OCI-LY7 (cell line): ENCODE measurements around the gene SPG7. TPM values are rescaled to one million over a fixed set of nuclear protein-coding genes. Genes with fewer than 3 reads are reported as not detected.
A peak's percentile ranks its signal among the peaks of the same experiment; 100 is the strongest.

Experiments
- BruUV-seq: library from RNA; stranded (reverse); fragments of 400-500 nt; replicated peaks from 2 replicates; lab custom pipeline; 2021; lab: Mats Ljungman, UMichigan
- CTCF ChIA-PET: fragments of 300-600 bp; sonication (Branson Sonifier 250); formaldehyde crosslinking; loops from one replicate; lab custom pipeline; 2022; ENCODE audit warnings: antibody characterized with exemption; ENCODE audit not compliant: unreplicated experiment; lab: Charles Lee
- POLR2A ChIA-PET: fragments of 300-600 bp; sonication (Branson Sonifier 250); formaldehyde crosslinking; loops from one replicate; lab custom pipeline; 2022; ENCODE audit warnings: antibody characterized with exemption; lab: Charles Lee
- DNase-seq: peaks from one replicate; pipeline ENCODE4 v3.0.0-alpha.2; 2015; ENCODE audit warnings: low spot score
- H2AFZ ChIP-seq: fragments of 200-600 bp; sonication (generic), shearing (Covaris generic); 2 replicates; pipeline ENCODE4 v1.6.1; 2014; ENCODE audit warnings: mild to moderate bottlenecking, antibody characterized with exemption, low read length, moderate library complexity
- H3K27ac ChIP-seq: fragments of 200-600 bp; sonication (generic); 2 replicates; pipeline ENCODE4 v1.5.1; 2014; ENCODE audit warnings: mixed run types, low read depth, mild to moderate bottlenecking, moderate library complexity, low read length, inconsistent platforms; ENCODE audit not compliant: poor library complexity, severe bottlenecking
- H3K36me3 ChIP-seq: fragments of 200-600 bp; sonication (generic); 2 replicates; pipeline ENCODE4 v1.6.1; 2014; ENCODE audit warnings: mild to moderate bottlenecking, antibody characterized with exemption, low read length, moderate library complexity, mixed read lengths; ENCODE audit not compliant: insufficient read depth
- H3K4me1 ChIP-seq: fragments of 200-600 bp; sonication (generic); 2 replicates; pipeline ENCODE4 v1.5.1; 2014; ENCODE audit warnings: mild to moderate bottlenecking, low read length; ENCODE audit not compliant: insufficient read depth, poor library complexity, severe bottlenecking
- H3K4me2 ChIP-seq: fragments of 200-600 bp; sonication (generic); 2 replicates; pipeline ENCODE4 v1.6.1; 2014; ENCODE audit warnings: mild to moderate bottlenecking, low read length
- H3K4me3 ChIP-seq: fragments of 200-600 bp; sonication (generic); 2 replicates; pipeline ENCODE4 v1.5.1; 2014; ENCODE audit warnings: mild to moderate bottlenecking, low read depth, low read length; ENCODE audit not compliant: poor library complexity, severe bottlenecking
- H3K79me2 ChIP-seq: fragments of 200-600 bp; sonication (generic); 2 replicates; pipeline ENCODE4 v1.6.1; 2016; ENCODE audit warnings: low read depth, mild to moderate bottlenecking, low read length, moderate library complexity, mixed read lengths; ENCODE audit not compliant: insufficient read depth
- H3K9me2 ChIP-seq: fragments of 200-600 bp; sonication (generic); 2 replicates; pipeline ENCODE4 v1.6.1; 2016; ENCODE audit warnings: mild to moderate bottlenecking, low read length, mixed read lengths; ENCODE audit not compliant: insufficient read depth
- H3K9me3 ChIP-seq: fragments of 200-600 bp; sonication (generic); 2 replicates; pipeline ENCODE4 v1.6.1; 2014; ENCODE audit warnings: mild to moderate bottlenecking, mixed run types, low read length, mixed read lengths
- H4K20me1 ChIP-seq: fragments of 200-600 bp; sonication (generic); 2 replicates; pipeline ENCODE4 v1.6.1; 2014; ENCODE audit warnings: mild to moderate bottlenecking, antibody characterized with exemption, low read length, moderate library complexity, mixed read lengths; ENCODE audit not compliant: insufficient read depth
- CTCF ChIP-seq: fragments of 200-600 bp; sonication (generic); conservative IDR thresholded peaks from 2 replicates; pipeline ENCODE4 v1.5.1; 2014; ENCODE audit warnings: mild to moderate bottlenecking, antibody characterized with exemption, low read length, moderate library complexity, mixed read lengths
- EZH2phosphoT487 ChIP-seq: fragments of 200-600 bp; sonication (generic); IDR thresholded peaks from 2 replicates; pipeline ENCODE4 v1.6.1; 2018; ENCODE audit warnings: low read depth, borderline replicate concordance, mild to moderate bottlenecking, mixed run types, antibody characterized with exemption, low read length, moderate library complexity, mixed read lengths
- intact Hi-C: fragments of 100-400 bp; cut with micrococcal nuclease; formaldehyde crosslinking; loops from one replicate; pipeline ENCODE4 v1.10.0; 2022; ENCODE audit not compliant: unreplicated experiment
- total RNA-seq, 2 experiments: library from RNA; depleted of rRNA in 1 of 2; stranded (reverse); fragments of >200 nt in 1 of 2; shearing (Covaris generic) in 1 of 2; gene quantifications; 2 replicates each; pipeline ENCODE4 v1.2.3, GENCODE V29; 2014 to 2022

Gene SPG7
- total RNA-seq, 2 experiments from 2014 or later: 92.7 to 121 TPM

DNA sequence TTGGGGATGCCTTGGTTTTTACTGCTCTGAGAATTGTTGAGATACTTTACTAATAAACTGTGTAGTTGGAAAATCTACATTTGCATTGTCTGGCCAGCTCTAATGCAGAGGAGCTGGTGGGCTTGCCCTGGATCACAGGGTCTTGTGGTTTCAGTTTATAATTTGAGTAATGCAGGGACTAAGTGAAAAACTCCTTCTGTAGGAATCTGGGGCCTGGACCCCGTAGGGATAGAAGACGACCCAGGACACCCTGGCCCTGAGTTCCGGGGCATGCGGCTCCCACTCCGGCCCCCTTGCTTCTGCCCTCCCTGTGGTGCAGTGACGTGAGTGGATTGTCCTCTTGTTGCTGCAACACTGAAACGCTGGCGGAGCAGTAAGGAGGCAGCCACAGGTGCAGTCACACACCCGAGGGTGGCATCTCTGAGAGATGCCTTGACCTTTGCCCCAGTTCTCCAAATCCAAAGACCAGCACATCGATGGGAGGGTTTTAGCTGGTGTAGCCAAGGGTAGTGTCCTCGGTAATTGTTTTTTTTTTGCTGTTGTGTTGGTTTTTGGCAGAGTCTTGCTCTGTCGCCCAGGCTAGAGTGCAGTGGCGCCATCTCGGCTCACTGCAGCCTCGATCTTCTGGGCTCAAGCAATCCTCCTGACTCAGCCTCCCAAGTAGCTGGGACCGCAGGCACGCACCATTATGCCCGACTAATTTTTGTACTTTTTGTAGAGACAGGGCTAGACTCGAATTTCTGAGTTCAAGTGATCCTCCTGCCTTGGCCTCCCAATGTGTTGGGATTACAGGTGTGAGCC is 49.7 kb downstream of the SPG7 start:
- Histone ChIP-seq H3K27ac (no peak overlapping the region), H3K4me1 (peaks cover 17% of the 10 kb centered on the region), H3K79me2 (peaks cover 24% of the 10 kb centered on the region), H3K4me2 (no peak overlapping the region), H3K9me3 (no peaks in the 10 kb centered on the region), H4K20me1 (peaks cover 16% of the 10 kb centered on the region), H3K4me3 (no peak overlapping the region), H3K9me2 (no peaks in the 10 kb centered on the region), H3K36me3 (peaks cover 59% of the 10 kb centered on the region), H2AFZ (no peak overlapping the region)
- CTCF ChIA-PET: no interaction called here
- no TSS peak for BruUV-seq
- no peak for DNase-seq
- POLR2A ChIA-PET: no interaction called here
- TF ChIP-seq EZH2phosphoT487 (no peak), CTCF (peak; percentile 28; the same call in 1 of the 2 replicates)
- intact Hi-C loops: loop anchor here (1.0 kb wide), 1 partner anchor 225 kb away; no protein-coding TSS in a partner anchor

- ChIA-PET POLR2A (no interaction called here), CTCF (no interaction called here)
- H3K79me2 ChIP-seq: peaks cover 36% of the 10 kb centered on the region
These were observed 52.4 kb downstream of the SPG7 start, which contains the start of gene RPL13 for GRCh38 chr16:89560378-89561141. Gene RPL13, plus strand, starts transcription at chr16:89560682. Its CDS starts 278 bp downstream, at chr16:89560960.

More at GRCh38 chr16:89560378-89561141, 52.4 kb downstream of the SPG7 start, which contains the start of gene RPL13:
- no TSS peak for BruUV-seq
- peak; percentile 97 for DNase-seq
- H3K4me2 ChIP-seq: peak within 1 kb of the TSS; percentile 87
- H3K36me3 ChIP-seq: peaks cover 68% of the 10 kb centered on the region
- H3K9me2 ChIP-seq: no peaks in the 10 kb centered on the region
- no peaks in the 10 kb centered on the region for H3K9me3 ChIP-seq
- intact Hi-C loops: loop anchor here (5.0 kb wide), 2 partner anchors 73 to 97 kb away; partner anchors contain the start of genes CHMP1A and SPATA33
- peak within 1 kb of the TSS; percentile 67 for H3K27ac ChIP-seq
- H3K4me3 ChIP-seq: peak within 1 kb of the TSS; percentile 98
- no peak within 1 kb of the TSS for H2AFZ ChIP-seq
- peaks cover 33% of the 10 kb centered on the region for H4K20me1 ChIP-seq
- H3K4me1 ChIP-seq: peaks cover 44% of the 10 kb centered on the region
- no peak for TF ChIP-seq CTCF
- TF ChIP-seq EZH2phosphoT487: no peak
